ENCODE results near the gene ACVR1. TPM values are rescaled to one million over a fixed set of nuclear protein-coding genes. Genes with fewer than 3 reads are reported as not detected.
"Not testable (repeated sequence)": the region's sequence is repeated elsewhere in the genome, so short reads cannot be mapped to it uniquely, and the experiment has no call there.

ACVR1 gene
- total RNA-seq, 1 experiment from 2014 or later = 5.9 TPM

GRCh38 chr2:157782057-157782845, 93.9 kb downstream of the ACVR1 start:
- Histone ChIP-seq H3K9me3 (no peaks in the 10 kb centered on the region), H3K36me3 (no peaks in the 10 kb centered on the region; the same call in none of the 2 replicates), H3K27me3 (no peaks in the 10 kb centered on the region), H3K4me3 (no peak overlapping the region)
- no peak for DNase-seq

GRCh38 chr2:157780211-157780610, 95.9 kb downstream of the ACVR1 start:
- H3K4me3 ChIP-seq = no peak overlapping the region
- H3K27me3 ChIP-seq = no peaks in the 10 kb centered on the region
- H3K36me3 ChIP-seq = no peaks in the 10 kb centered on the region; the same call in none of the 2 replicates
- DNase-seq = no peak
- no peaks in the 10 kb centered on the region for H3K9me3 ChIP-seq

GRCh38 chr2:157779794-157780193, 96.3 kb downstream of the ACVR1 start:
- H3K4me3 ChIP-seq = no peak overlapping the region
- DNase-seq = no peak
- H3K9me3 ChIP-seq = no peaks in the 10 kb centered on the region
- H3K36me3 ChIP-seq = no peaks in the 10 kb centered on the region; the same call in none of the 2 replicates
- H3K27me3 ChIP-seq = no peaks in the 10 kb centered on the region

GRCh38 chr2:157777427-157777826, 98.7 kb downstream of the ACVR1 start:
- H3K27me3 ChIP-seq = no peaks in the 10 kb centered on the region
- H3K36me3 ChIP-seq = no peaks in the 10 kb centered on the region; the same call in none of the 2 replicates
- no peak overlapping the region for H3K4me3 ChIP-seq
- H3K9me3 ChIP-seq = no peaks in the 10 kb centered on the region
- DNase-seq = peak; percentile 23

- H3K36me3 ChIP-seq = peaks cover 5% of the 10 kb centered on the region; the same call in 1 of the 2 replicates
- no peak overlapping the region for H3K4me3 ChIP-seq
- no peaks in the 10 kb centered on the region for H3K27me3 ChIP-seq
- DNase-seq = no peak
- H3K9me3 ChIP-seq = no peaks in the 10 kb centered on the region
Measured at GRCh38 chr2:157771234-157771633, 104.9 kb downstream of the ACVR1 start.

GRCh38 chr2:157769856-157770255, 106.3 kb downstream of the ACVR1 start:
- Histone ChIP-seq H3K9me3 (no peaks in the 10 kb centered on the region), H3K27me3 (no peaks in the 10 kb centered on the region), H3K36me3 (peaks cover 18% of the 10 kb centered on the region), H3K4me3 (no peak overlapping the region)
- no peak for DNase-seq

GRCh38 chr2:157764386-157764785, 111.7 kb downstream of the ACVR1 start:
- Histone ChIP-seq H3K4me3 (no peak overlapping the region), H3K27me3 (no peaks in the 10 kb centered on the region), H3K36me3 (peaks cover 15% of the 10 kb centered on the region), H3K9me3 (no peaks in the 10 kb centered on the region)
- no peak for DNase-seq

- DNase-seq = no peak
Measured at GRCh38 chr2:157761520-157761919, 114.6 kb downstream of the ACVR1 start.

GRCh38 chr2:157760949-157761348, 115.2 kb downstream of the ACVR1 start:
- H3K4me3 ChIP-seq = no peak overlapping the region
- peaks cover 11% of the 10 kb centered on the region for H3K36me3 ChIP-seq
- no peaks in the 10 kb centered on the region for H3K27me3 ChIP-seq
- no peak for DNase-seq
- H3K9me3 ChIP-seq = peaks cover 7% of the 10 kb centered on the region; the same call in 1 of the 2 replicates

More at GRCh38 chr2:157761520-157761919, 114.6 kb downstream of the ACVR1 start:
- Histone ChIP-seq H3K4me3 (no peak overlapping the region), H3K36me3 (peaks cover 15% of the 10 kb centered on the region), H3K27me3 (no peaks in the 10 kb centered on the region), H3K9me3 (peaks cover 3% of the 10 kb centered on the region; the same call in 1 of the 2 replicates)

GRCh38 chr2:157759855-157760254, 116.3 kb downstream of the ACVR1 start:
- Histone ChIP-seq H3K27me3 (no peaks in the 10 kb centered on the region), H3K36me3 (peaks cover 2% of the 10 kb centered on the region)

GRCh38 chr2:157758586-157758985, 117.5 kb downstream of the ACVR1 start:
- Histone ChIP-seq H3K4me3 (no peak overlapping the region), H3K27me3 (no peaks in the 10 kb centered on the region), H3K36me3 (peaks cover 2% of the 10 kb centered on the region), H3K9me3 (peaks cover 9% of the 10 kb centered on the region)
- DNase-seq = no peak

More at GRCh38 chr2:157759855-157760254, 116.3 kb downstream of the ACVR1 start:
- Histone ChIP-seq H3K9me3 (peaks cover 7% of the 10 kb centered on the region; the same call in 1 of the 2 replicates), H3K4me3 (no peak overlapping the region)
- no peak for DNase-seq

GRCh38 chr2:157757500-157757899, 118.6 kb downstream of the ACVR1 start:
- DNase-seq = no peak

GRCh38 chr2:157756447-157756846, 119.7 kb downstream of the ACVR1 start:
- H3K36me3 ChIP-seq, H3K27me3 ChIP-seq, H3K9me3 ChIP-seq, H3K4me3 ChIP-seq, DNase-seq: not testable (repeated sequence)

More at GRCh38 chr2:157757500-157757899, 118.6 kb downstream of the ACVR1 start:
- peaks cover 2% of the 10 kb centered on the region for H3K36me3 ChIP-seq
- H3K4me3 ChIP-seq = no peak overlapping the region
- H3K27me3 ChIP-seq = no peaks in the 10 kb centered on the region
- H3K9me3 ChIP-seq = peaks cover 9% of the 10 kb centered on the region

GRCh38 chr2:157751462-157752058, 124.6 kb downstream of the ACVR1 start:
- H3K4me3 ChIP-seq = no peak overlapping the region
- DNase-seq = no peak
- H3K27me3 ChIP-seq = no peaks in the 10 kb centered on the region
- H3K36me3 ChIP-seq = peaks cover 6% of the 10 kb centered on the region
- H3K9me3 ChIP-seq = peaks cover 5% of the 10 kb centered on the region

- H3K9me3 ChIP-seq = peaks cover 2% of the 10 kb centered on the region; the same call in 1 of the 2 replicates
- no peaks in the 10 kb centered on the region for H3K27me3 ChIP-seq
- no peak for DNase-seq
- H3K4me3 ChIP-seq = no peak overlapping the region
- H3K36me3 ChIP-seq = peaks cover 4% of the 10 kb centered on the region
Measured at GRCh38 chr2:157749684-157750083, 126.4 kb downstream of the ACVR1 start.

- Histone ChIP-seq H3K4me3 (no peak overlapping the region), H3K36me3 (peaks cover 4% of the 10 kb centered on the region), H3K27me3 (no peaks in the 10 kb centered on the region), H3K9me3 (no peaks in the 10 kb centered on the region)
- no peak for DNase-seq
Measured at GRCh38 chr2:157748371-157749142, 127.6 kb downstream of the ACVR1 start.
